Endothelial cell of umbilical vein (primary cell): Measurements from ENCODE around the gene PLEKHB2. TPM values are rescaled to one million over a fixed set of nuclear protein-coding genes. Genes with fewer than 3 reads are reported as not detected.

ENCODE experiments used
- BruUV-seq: library from RNA; stranded (reverse); fragments of 400-500 nt; replicated peaks from 2 replicates; lab custom pipeline; 2021; lab: Mats Ljungman, UMichigan
- CTCF ChIA-PET: fragments of 300-600, 350-600 bp; sonication (Branson Sonifier 250); formaldehyde crosslinking; loops from one replicate; lab custom pipeline; 2021; ENCODE audit warnings: antibody characterized with exemption, inconsistent platforms; lab: Charles Lee
- POLR2A ChIA-PET: fragments of 300-600, 350-600 bp; sonication (Branson Sonifier 250); formaldehyde crosslinking; loops from one replicate; lab custom pipeline; 2021; ENCODE audit warnings: antibody characterized with exemption, inconsistent platforms; lab: Charles Lee
- DNase-seq: peaks from one replicate; pipeline ENCODE4 v3.0.0-alpha.2; 2011; ENCODE audit warnings: low read depth, low spot score
- FAIRE-seq: peaks from 2 replicates; lab custom pipeline; 2011; peaks lifted over from hg19 to GRCh38; lab: Jason Lieb, UNC
- H2AFZ ChIP-seq: 2 replicates; pipeline ENCODE4 v1.6.0; 2012; ENCODE audit warnings: low read depth, low read length, control low read depth, inconsistent platforms
- H3K27ac ChIP-seq: 2 replicates; pipeline ENCODE4 v1.5.1; 2011; ENCODE audit warnings: low read depth, mild to moderate bottlenecking, control low read depth, low read length, moderate library complexity; ENCODE audit not compliant: insufficient read depth
- H3K27me3 ChIP-seq, 2 experiments: 2 replicates each; pipeline versions ENCODE4 v1.6.0 to v1.6.1; 2011; ENCODE audit warnings: low read length in 2 of 2, mixed read lengths in 1 of 2; ENCODE audit not compliant: control insufficient read depth in 2 of 2, insufficient read depth in 2 of 2
- H3K36me3 ChIP-seq, 2 experiments: 2 replicates in 1 of 2; 3 replicates in 1 of 2; pipeline ENCODE4 v1.5.1; 2011; ENCODE audit warnings: low read length in 2 of 2, mild to moderate bottlenecking in 1 of 2, moderate library complexity in 1 of 2; ENCODE audit not compliant: control insufficient read depth in 2 of 2, insufficient read depth in 2 of 2; ENCODE audit errors: extremely low read depth in 1 of 2
- H3K4me1 ChIP-seq: 3 replicates; pipeline ENCODE4 v1.5.1; 2011; ENCODE audit warnings: mild to moderate bottlenecking, low read length; ENCODE audit not compliant: control insufficient read depth, insufficient read depth; ENCODE audit errors: extremely low read depth
- H3K4me2 ChIP-seq: 2 replicates; pipeline ENCODE4 v1.6.1; 2011; ENCODE audit warnings: low read length, control low read depth, mixed read lengths; ENCODE audit not compliant: insufficient read depth
- H3K4me3 ChIP-seq, 3 experiments: fragments of 200-600 bp in 1 of 3; sonication (generic), shearing (Covaris generic) in 1 of 3; replicated peaks in 1 of 3; 2 replicates each; pipeline ENCODE4 v1.5.1; 2011 to 2016; ENCODE audit warnings: control low read depth in 3 of 3, low read length in 3 of 3, mild to moderate bottlenecking in 2 of 3, inconsistent platforms in 1 of 3, low read depth in 1 of 3, moderate library complexity in 1 of 3; ENCODE audit not compliant: insufficient read depth in 1 of 3
- H3K79me2 ChIP-seq: 2 replicates; pipeline ENCODE4 v1.6.0; 2012; ENCODE audit warnings: low read length, inconsistent platforms; ENCODE audit not compliant: control insufficient read depth, insufficient read depth
- H3K9ac ChIP-seq: replicated peaks from 2 replicates; pipeline ENCODE3; 2011; ENCODE audit warnings: low read length, control low read depth; ENCODE audit not compliant: insufficient read depth; ENCODE audit errors: extremely low read depth
- H3K9me1 ChIP-seq: replicated peaks from 3 replicates; pipeline ENCODE4 v1.6.0; 2011; ENCODE audit warnings: mild to moderate bottlenecking, low read length; ENCODE audit not compliant: control insufficient read depth, insufficient read depth; ENCODE audit errors: extremely low read depth
- H3K9me3 ChIP-seq: replicated peaks from 2 replicates; pipeline ENCODE4 v1.5.1; 2012; ENCODE audit warnings: low read length, inconsistent platforms; ENCODE audit not compliant: control insufficient read depth, insufficient read depth
- H4K20me1 ChIP-seq: replicated peaks from 2 replicates; pipeline ENCODE3; 2011; ENCODE audit warnings: mild to moderate bottlenecking, low read length; ENCODE audit not compliant: control insufficient read depth, insufficient read depth; ENCODE audit errors: extremely low read depth
- CTCF ChIP-seq, 2 donors: IDR thresholded peaks; 1 replicate in 1 of 2; 2 replicates in 1 of 2; pipeline ENCODE4 v1.5.1; 2011; ENCODE audit warnings: low read length in 2 of 2, mild to moderate bottlenecking in 2 of 2, moderate library complexity in 2 of 2, control low read depth in 1 of 2, inconsistent platforms in 1 of 2, low read depth in 1 of 2; ENCODE audit not compliant: insufficient read depth in 1 of 2; ENCODE audit errors: extremely low read depth in 1 of 2
- EZH2 ChIP-seq: IDR thresholded peaks from 2 replicates; pipeline ENCODE4 v1.6.1; 2012; ENCODE audit warnings: borderline replicate concordance, low read depth, mild to moderate bottlenecking, moderate library complexity, low read length, inconsistent platforms; ENCODE audit not compliant: severe bottlenecking
- FOS ChIP-seq: IDR thresholded peaks from 2 replicates; pipeline ENCODE4 v1.6.1; 2011; ENCODE audit warnings: mild to moderate bottlenecking, low read length, moderate library complexity, borderline replicate concordance; ENCODE audit not compliant: insufficient read depth
- GATA2 ChIP-seq: IDR thresholded peaks from 2 replicates; pipeline ENCODE4 v1.7.0; 2011; ENCODE audit warnings: low read depth, mild to moderate bottlenecking, moderate library complexity, mixed read lengths, low read length; ENCODE audit not compliant: insufficient read length, insufficient read depth
- JUN ChIP-seq: IDR thresholded peaks from 2 replicates; pipeline ENCODE4 v1.6.1; 2011; ENCODE audit warnings: borderline replicate concordance, low read depth; ENCODE audit not compliant: insufficient read length, insufficient read depth
- MAX ChIP-seq: IDR thresholded peaks from 2 replicates; pipeline ENCODE4 v1.6.1; 2011; ENCODE audit not compliant: insufficient read depth, insufficient read length
- MYC ChIP-seq: IDR thresholded peaks from one replicate; pipeline ENCODE4 v1.6.1; 2011; ENCODE audit warnings: mild to moderate bottlenecking, low read depth, low read length
- POLR2A ChIP-seq: IDR thresholded peaks from 2 replicates; pipeline ENCODE4 v1.6.1; 2012; ENCODE audit warnings: low read depth, mild to moderate bottlenecking, control low read depth, low read length
- POLR2AphosphoS5 ChIP-seq: IDR thresholded peaks from 2 replicates; pipeline ENCODE4 v1.6.1; 2012; ENCODE audit warnings: low read depth, mild to moderate bottlenecking, control low read depth, low read length, moderate library complexity; ENCODE audit not compliant: insufficient read depth
- dilution Hi-C: fragments of 300-500 bp; cut with MboI; formaldehyde crosslinking; loops from one replicate; pipeline ENCODE4 v1.15.0; 2019; ENCODE audit warnings: low sequenced_read_pairs; ENCODE audit not compliant: extremely low pct_ligation_motif_present
- intact Hi-C: fragments of 100-400 bp; cut with micrococcal nuclease; formaldehyde crosslinking; loops from one replicate; pipeline ENCODE4 v1.10.0; 2022
- polyA plus RNA-seq, 4 experiments: library from polyadenylated mRNA; depleted of rRNA in 3 of 4; stranded (reverse) in 3 of 4; unstranded in 1 of 4; fragments of >200 nt; gene quantifications; 2 replicates each; pipeline versions ENCODE4 v1.2.1 to v1.2.3, GENCODE V29; 2011 to 2012; ENCODE audit warnings: missing spikeins in 1 of 4
- total RNA-seq: library from RNA; stranded (reverse); gene quantifications from 2 replicates; pipeline ENCODE4 v1.2.3, GENCODE V29; 2021

The PLEKHB2 gene
- total and polyA plus RNA-seq, 2 donors (not counting 3 experiments of a cell fraction or from before 2014, with no cell fraction given), result 56.5 to 56.8 TPM

GRCh38 chr2:131121464-131121863 is 16.3 kb downstream of the PLEKHB2 start:
- Histone ChIP-seq H3K36me3 (peaks cover 0 to 15% of the 10 kb centered on the region in 2 experiments), H3K27ac (no peak overlapping the region), H3K9me1 (no peaks in the 10 kb centered on the region), H3K9me3 (no peaks in the 10 kb centered on the region), H2AFZ (no peak overlapping the region), H3K4me1 (no peaks in the 10 kb centered on the region), H3K27me3 (no peaks in the 10 kb centered on the region), H3K79me2 (peaks cover 62% of the 10 kb centered on the region), H4K20me1 (no peaks in the 10 kb centered on the region), H3K4me3 (no peak overlapping the region), H3K4me2 (no peak overlapping the region), H3K9ac (no peak overlapping the region)
- ChIA-PET POLR2A (no interaction called here), CTCF (no interaction called here)
- dilution Hi-C loops, result no loop called here
- intact Hi-C loops, result no loop called here
- no TSS peak for BruUV-seq
- DNase-seq (no peak), FAIRE-seq (no peak)
- no peak for TF ChIP-seq POLR2A
- TF ChIP-seq POLR2AphosphoS5, result no peak
- TF ChIP-seq JUN, result no peak
- no peak for TF ChIP-seq FOS
- TF ChIP-seq EZH2, result no peak
- no peak for TF ChIP-seq MAX
- no peak for TF ChIP-seq MYC
- no peak for TF ChIP-seq GATA2
- no peak for TF ChIP-seq CTCF (IDR thresholded peaks at IDR 0.05; ENCODE audit: extremely low read depth in 1 of 2, insufficient read depth in 1 of 2, low read depth in 1 of 2, low read length in 2 of 2)
